Measurements from ENCODE around the gene COMMD2. TPM values are rescaled to one million over a fixed set of nuclear protein-coding genes. Genes with fewer than 3 reads are reported as not detected.

Gene COMMD2
- polyA plus RNA-seq (ENCODE audit: insufficient read length in 12 of 12) = 10 to 100 TPM in 11 of 12 donors, not detected in 1; 27.8 to 45.0 (median 37.8) TPM
- long read RNA-seq, donor 1, transcript COMMD2-202 (4 exons, 628 nt) = minor isoform, 6 of 43 reads
- long read RNA-seq, donor 1, transcript COMMD2-203 (5 exons, 3,706 nt) = major isoform, 32 of 43 reads
- long read RNA-seq, donor 1, partial matches to known transcripts = 0 of 43 reads
- long read RNA-seq, donor 1, other reads (novel, unspliced or antisense) = 0 of 43 reads
- long read RNA-seq, donor 2, transcript COMMD2-203 (5 exons, 3,706 nt) = major isoform, 20 of 25 reads
- long read RNA-seq, donor 2, partial matches to known transcripts = 0 of 25 reads
- long read RNA-seq, donor 2, other reads (novel, unspliced or antisense) = 0 of 25 reads
- long read RNA-seq, donor 3, transcript COMMD2-203 (5 exons, 3,706 nt) = major isoform, 18 of 23 reads
- long read RNA-seq, donor 3, partial matches to known transcripts = 0 of 23 reads
- long read RNA-seq, donor 3, other reads (novel, unspliced or antisense) = 0 of 23 reads
- long read RNA-seq, donor 4, transcript COMMD2-203 (5 exons, 3,706 nt) = major isoform, 5 of 7 reads
- long read RNA-seq, donor 4, partial matches to known transcripts = 0 of 7 reads
- long read RNA-seq, donor 4, other reads (novel, unspliced or antisense) = 0 of 7 reads
- long read RNA-seq, donor 5, transcript COMMD2-203 (5 exons, 3,706 nt) = major isoform, 35 of 40 reads
- long read RNA-seq, donor 5, partial matches to known transcripts = 0 of 40 reads
- long read RNA-seq, donor 5, other reads (novel, unspliced or antisense) = 0 of 40 reads
- long read RNA-seq, donor 6, transcript COMMD2-203 (5 exons, 3,706 nt) = major isoform, 14 of 17 reads
- long read RNA-seq, donor 6, partial matches to known transcripts = 0 of 17 reads
- long read RNA-seq, donor 6, other reads (novel, unspliced or antisense) = 0 of 17 reads
- long read RNA-seq, donor 7, transcript COMMD2-203 (5 exons, 3,706 nt) = major isoform, 11 of 13 reads
- long read RNA-seq, donor 7, partial matches to known transcripts = 0 of 13 reads
- long read RNA-seq, donor 7, other reads (novel, unspliced or antisense) = 0 of 13 reads
- long read RNA-seq, donor 8, transcript COMMD2-203 (5 exons, 3,706 nt) = major isoform, 14 of 18 reads
- long read RNA-seq, donor 8, partial matches to known transcripts = 0 of 18 reads
- long read RNA-seq, donor 8, other reads (novel, unspliced or antisense) = 0 of 18 reads
- long read RNA-seq, donor 9, transcript COMMD2-203 (5 exons, 3,706 nt) = major isoform, 15 of 25 reads
- long read RNA-seq, donor 9, transcript COMMD2-202 (4 exons, 628 nt) = minor isoform, 5 of 25 reads
- long read RNA-seq, donor 9, partial matches to known transcripts = 0 of 25 reads
- long read RNA-seq, donor 9, other reads (novel, unspliced or antisense) = 0 of 25 reads
- long read RNA-seq, donor 10, transcript COMMD2-203 (5 exons, 3,706 nt) = major isoform, 27 of 34 reads
- long read RNA-seq, donor 10, partial matches to known transcripts = 0 of 34 reads
- long read RNA-seq, donor 10, other reads (novel, unspliced or antisense) = 0 of 34 reads
- long read RNA-seq, donor 11, transcript COMMD2-201 (4 exons, 739 nt) = minor isoform, 5 of 40 reads
- long read RNA-seq, donor 11, transcript COMMD2-203 (5 exons, 3,706 nt) = major isoform, 32 of 40 reads
- long read RNA-seq, donor 11, partial matches to known transcripts = 0 of 40 reads
- long read RNA-seq, donor 11, other reads (novel, unspliced or antisense) = 0 of 40 reads

DNA sequence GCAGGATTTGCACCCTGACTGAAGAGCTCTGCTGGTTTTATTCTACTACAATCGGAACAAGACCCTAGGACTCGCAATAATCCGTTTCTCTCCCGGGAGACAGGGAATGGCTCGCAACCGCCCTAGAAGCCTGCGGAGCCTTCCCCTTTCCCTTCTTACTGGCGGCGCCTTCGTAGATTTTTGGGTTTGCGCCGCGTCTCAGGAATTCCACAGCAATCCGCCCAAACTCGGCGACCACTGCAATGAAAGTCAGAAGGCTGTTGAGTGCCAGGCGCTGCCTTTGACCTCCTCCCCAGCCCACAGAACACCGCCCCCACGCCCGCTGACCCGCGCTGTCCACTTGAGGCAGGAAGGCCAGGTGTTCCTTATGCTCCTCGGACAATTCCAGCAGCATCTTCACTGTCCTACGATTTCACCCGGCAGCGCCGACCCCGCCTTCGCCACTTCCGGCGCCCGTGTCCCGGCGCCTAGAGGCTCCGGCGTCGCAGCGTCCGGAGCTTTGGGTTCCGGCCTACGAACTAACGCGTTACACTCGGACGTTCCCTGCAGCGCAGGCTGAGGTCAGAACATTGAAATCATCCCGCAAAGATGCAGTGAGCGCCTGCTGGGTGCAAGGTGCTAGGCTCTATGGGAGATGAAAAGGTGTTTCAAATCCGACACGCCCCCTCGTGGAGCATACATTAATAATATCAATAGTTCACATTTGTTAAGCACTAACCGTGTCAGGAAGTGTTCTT is at the start of gene COMMD2:
COMMD2 (minus strand) TSS at position 439 of the 737 bp plus-strand sequence; CDS start at position 394, 45 bp downstream.
- DNase-seq = peak; percentile 89

DNA sequence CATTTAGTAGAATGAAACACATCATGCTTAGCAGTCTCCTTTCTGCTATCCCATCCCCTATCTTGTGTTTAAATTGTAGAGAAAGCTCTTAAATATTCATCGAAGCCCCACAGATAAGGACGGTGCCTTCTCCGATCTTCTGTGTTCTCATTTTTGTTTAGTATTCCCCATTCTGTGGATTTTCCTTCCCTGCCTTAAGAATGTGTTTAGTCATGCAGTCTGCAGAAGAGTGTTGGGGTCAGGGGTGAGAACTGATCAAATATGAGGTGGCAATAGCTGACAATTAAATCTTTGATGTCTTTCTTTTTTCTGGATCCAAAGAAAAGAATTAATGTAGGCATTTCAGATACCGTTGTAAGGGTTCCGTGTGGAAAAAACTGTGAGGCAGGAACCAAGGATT is 49.4 kb upstream of the COMMD2 start:
- DNase-seq = no peak

DNA sequence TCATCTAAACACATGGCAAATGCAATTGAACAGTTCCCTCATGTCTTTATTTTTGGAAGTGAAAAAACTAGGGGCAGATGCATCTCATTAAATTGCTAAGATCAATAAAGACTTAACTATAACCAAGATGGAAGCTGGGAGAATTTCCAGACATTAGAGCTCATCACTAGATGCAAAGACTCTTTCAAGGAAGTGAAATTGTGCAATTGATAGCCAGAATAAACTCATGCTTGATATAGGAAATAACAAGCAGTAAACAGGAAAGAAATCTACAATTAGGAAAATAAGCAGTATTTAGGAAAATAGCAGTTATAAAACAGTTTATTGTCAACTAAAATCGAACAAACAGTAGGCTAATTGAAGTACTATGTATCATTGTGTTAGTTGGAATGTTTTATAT is 48.9 kb upstream of the COMMD2 start:
- DNase-seq = no peak

DNA sequence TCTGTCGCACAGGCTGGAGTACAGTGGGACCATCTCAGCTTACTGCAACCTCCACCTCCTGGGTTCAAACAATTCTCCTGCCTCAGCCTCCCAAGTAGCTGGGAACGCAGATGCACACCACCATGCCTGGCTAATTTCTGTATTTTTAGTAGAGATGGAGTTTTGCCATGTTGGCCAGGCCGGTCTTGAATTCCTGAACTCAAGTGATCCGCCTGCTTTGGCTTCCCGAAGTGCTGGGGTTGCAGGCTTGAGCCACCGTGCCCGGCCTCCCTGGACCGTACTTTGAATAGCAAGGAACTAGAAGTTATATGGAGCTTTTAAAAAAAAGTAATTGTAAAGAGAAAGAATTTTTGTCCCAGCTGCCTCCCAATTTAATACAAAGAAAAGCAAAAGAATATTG is 48.4 kb upstream of the COMMD2 start:
- DNase-seq = no peak

DNA sequence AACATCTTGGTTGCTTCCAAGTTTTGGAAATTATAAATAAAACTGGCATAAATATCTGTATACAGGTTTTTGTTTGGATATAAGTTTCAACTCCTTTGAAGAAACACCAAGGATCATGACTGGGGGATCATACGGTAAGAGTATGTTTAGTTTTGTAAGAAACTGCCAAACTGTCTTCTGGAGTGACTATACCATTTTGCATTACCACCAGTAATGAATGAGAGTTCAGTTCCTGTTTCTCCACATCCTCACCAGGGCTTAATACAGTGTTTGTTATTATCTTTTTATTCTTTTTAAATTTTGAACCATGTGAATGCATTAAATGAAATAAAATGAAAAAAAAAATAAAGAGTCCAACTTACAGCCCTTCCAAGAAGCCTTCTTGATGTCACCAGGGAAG is 43.7 kb upstream of the COMMD2 start:
- DNase-seq = no peak

DNA sequence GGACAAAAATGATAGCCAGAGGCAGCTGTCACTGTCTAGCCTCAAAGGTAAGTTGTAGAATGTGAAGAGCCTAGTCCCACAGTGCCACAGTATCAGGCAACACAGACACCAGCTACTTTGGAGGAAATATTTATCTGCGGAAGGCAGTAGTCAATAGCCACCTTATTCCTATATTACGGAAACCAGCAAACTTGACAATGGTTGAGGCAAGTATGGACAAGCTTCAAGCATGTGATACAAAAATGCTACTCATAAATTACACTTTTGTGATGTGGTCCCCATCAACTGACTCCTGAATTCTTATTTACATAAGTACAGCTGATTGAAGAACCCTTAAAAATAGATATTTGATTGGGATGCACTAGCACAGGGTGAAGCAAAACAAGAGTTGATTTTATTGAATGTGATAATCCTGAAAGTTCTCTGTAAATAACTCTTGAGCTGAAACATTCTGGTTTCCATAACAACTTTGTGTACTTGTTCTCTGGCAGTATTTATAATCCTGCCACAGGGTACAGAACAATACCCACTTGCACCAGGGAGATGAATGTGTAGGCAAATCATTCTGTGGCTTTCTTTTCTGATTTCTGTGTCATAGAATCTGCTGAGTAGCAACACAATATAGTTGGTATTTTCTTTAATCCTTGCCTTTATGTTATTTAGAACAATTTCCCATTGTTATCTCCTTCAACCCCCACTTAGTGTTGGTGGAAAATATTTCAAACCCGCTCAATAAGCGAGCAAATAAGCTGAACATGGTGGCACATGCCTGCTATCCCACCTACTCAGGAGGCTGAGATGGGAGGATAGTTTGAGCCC is 40.4 kb upstream of the COMMD2 start, which contains the start of gene ANKUB1:
ANKUB1 (minus strand) TSS at position 103 of the 819 bp plus-strand sequence. CDS start 188 bp downstream, outside the sequence.
- no peak for DNase-seq

DNA sequence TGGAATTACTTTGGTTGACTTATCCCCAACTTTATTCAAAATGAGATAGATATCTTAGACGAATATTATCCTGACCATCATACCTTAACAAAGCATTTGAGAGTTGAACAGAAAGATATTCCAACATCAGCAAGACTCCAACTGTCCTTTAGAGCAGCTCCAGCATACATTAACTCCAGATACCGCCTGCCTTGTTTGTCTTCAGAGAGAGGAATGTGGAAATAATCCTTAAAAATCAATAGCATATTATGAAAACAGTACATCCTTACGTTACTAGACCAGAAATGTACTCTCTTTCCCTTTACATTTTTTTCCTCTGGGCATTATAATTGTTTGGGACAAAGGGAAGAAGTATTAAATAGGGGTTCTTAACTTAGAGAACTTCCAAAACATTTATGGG is 38.4 kb upstream of the COMMD2 start:
- DNase-seq = no peak

DNA sequence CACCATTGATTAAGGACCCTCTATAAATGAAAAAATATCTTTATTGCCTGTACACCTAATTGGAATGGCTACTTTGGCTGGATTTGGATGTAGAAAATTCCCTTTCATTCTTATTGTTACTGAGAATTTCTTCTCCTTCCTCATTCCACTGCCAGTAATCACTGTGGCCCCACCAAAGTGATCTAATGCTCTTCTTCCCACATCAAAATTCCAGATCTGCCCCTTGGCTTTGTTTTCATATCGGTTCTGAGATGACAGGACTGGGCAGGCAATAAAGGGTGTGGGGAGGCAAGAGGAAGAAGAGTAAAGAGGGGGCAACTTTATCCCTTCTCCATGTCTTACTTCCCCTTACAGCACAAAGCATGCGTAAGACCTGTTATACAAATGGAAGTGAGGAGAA is 38.0 kb upstream of the COMMD2 start:
- no peak for DNase-seq

DNA sequence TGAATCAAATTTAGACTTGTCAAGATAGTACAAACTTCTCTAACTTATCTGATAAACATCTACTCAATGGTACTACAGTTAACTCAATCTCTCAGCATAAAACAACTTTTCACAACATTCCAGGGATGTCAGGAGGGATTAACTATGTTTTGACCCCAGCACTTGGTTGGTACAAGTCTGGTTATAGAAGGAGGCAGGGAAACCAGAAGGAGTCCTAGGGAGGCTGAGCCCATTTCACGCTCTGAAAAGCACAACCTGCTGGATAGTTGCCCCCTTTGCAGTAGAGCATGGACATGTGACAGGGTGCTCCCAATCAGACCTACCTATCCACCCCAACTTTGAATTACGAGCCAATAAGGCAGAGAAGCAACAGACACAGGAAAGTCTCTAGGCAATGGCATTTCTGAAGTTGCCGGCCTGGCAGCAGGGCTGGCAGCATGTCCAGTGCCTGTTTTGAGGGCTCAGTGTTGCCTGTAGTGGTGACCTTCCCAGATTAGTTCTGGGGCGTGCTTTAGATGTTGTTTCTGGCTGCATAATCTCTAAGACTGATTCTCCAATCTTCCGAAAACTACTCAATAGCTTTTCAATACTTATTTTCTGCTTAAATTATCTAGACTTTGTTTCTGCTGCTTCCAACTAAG is 31.9 kb upstream of the COMMD2 start:
- DNase-seq = no peak

DNA sequence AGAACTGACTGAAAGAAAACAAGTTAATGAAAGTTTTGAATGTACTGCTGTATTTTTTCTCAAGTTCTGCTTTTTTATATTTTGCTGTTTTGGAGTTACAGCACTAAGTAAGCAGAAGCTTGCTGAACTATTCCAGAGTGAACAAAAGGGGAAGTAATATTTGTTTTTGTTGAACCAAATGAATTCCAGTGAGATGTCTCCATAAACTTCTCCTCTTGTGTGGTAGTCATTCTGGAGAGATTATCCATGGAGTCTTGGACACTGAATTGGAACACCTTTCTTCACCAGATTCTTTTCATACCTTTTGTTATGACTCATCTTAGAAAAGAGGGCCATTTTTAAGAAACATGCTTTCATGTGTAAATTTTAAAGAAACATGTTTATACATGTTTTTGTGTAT is 31.3 kb upstream of the COMMD2 start:
- DNase-seq = no peak

DNA sequence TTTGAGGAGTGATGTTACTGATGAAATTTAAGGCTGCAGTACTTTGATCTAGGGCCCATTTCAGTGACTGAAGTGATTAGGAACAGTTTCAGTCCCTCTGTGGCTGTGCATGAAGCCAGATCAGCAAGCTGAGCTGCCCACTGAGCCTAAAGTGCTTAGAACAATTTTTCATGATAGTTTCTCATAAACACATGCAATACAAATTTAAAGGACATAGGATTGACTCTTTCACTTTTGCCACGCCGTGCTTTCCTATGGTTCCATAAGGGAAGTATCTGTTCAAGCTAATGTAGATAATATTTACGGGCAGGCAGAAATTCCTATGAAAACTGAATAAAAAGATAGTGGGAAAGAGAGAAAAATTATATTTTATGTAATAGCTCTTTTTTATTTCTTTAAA is 29.5 kb upstream of the COMMD2 start:
- no peak for DNase-seq

DNA sequence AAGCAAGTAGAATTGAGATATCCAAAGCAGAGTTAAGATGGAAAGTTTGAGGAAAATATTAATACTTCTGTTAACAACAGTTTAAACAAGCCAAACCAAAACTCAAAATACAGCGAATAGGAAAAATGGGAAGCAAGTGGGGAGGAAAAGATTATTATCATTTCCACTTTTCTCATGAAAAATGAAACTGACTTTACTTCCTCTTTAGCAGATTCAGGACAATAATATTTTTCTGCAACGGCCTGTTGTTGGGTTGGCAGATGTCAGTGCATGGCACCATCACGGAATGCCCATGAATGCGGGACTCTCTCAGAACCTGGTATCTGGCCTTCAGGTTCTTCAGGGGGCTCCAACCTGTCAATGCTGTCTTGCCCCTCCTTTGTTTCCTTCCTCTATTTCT is 28.9 kb upstream of the COMMD2 start:
- no peak for DNase-seq

DNA sequence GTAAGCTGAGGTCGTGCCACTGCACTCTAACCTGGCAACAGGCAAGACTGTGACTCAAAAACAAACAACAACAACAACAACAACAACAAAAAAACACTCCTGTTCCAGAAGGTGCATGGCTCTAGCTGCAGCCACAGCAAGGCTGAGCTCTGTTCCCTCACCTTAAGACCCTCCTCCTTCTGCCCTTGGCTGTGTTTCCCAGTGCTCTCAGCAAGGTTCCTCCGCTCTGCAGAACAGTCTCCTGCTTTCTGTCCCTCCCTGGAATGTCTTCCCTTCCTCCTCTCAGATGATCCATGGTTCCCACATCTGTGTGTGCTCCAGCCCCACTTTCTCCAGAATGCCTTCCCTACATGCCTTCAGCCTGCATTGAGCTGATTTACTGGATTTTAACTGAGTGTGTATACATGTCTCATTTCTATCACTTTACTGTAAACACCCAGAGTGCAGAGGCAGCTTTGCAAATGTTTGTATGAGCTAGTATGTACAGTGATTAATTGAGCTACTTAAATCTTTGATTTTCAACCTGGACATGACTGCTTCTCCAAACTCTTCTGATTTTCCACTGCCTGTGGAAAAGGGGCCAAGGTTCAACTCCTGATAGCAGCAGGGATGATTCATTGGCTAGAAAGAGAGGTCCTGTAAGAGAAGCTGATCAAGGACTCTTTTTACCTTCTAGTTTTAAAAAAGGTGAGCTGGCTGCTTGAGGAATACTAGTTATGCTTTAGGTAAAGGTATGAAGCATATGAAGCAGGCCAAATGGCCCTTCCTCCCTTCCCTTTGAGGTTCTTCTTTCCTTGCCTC is 25.3 kb upstream of the COMMD2 start:
- DNase-seq = no peak

DNA sequence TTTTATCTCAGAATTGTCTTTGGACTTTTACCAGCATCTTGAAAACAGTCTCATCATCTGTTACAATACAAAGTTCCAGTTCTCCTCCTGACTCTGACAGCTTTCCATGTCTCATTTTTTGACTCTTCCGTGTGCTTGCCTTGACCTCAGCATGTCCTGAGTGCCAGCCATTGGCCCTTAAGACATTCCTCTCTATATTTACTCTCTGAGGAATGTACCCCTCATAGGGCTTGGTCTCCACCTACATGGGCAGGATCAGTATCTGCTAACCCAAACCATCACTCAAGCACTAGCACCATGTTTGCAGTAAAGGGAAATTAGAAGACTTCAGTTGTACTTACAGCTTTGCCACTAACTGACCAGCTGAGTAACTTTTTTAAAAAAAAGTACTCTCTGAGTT is 23.9 kb upstream of the COMMD2 start:
- no peak for DNase-seq

DNA sequence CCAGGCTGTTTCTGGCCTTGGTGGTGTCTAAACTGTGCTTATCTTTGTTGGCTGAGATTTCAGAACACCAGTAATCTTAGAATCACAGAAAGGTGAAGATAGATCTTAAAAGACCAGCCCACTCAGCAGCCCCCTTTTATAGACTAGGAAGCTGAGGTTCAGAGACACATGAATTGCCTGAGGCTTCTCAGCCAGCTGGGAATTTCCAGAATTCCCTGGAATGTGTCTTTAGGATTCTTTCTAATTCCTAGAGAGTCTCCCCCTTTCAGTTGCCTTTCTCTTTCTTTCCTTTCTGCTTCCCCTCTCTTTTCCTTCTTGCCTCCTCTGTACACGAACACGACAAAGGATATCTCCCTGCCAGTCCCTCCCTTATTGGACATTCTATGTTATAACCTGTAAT is 20.6 kb upstream of the COMMD2 start:
- no peak for DNase-seq

DNA sequence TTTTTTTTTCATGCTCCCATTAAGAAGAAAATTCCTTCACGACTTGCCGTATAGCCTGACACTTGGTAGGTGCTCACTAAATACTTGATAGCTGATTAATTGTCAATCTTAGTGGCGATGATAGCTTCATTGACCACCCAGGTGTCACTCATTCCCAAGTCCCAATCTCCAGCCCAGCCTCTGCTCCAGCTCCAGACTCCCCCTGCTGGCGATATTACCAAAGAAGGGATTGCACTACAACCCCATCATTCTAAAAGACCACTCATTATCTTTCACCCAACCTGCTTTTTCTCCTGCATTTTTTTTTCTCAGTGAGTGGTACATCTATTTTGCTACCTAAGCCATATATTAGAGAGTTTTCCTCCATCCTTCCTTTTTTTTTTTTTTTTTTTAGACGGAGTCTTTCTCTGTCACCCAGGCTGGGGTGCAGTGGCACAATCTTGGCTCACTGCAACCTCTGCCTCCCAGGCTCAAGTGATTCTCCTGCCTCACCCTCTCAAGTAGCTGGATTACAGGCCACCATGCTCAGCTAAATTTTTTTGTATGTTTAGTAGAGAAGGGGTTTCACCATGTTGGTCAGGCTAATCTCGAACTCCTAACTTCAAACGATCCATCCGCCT is 19.5 kb upstream of the COMMD2 start:
- peak; percentile 29 for DNase-seq

DNA sequence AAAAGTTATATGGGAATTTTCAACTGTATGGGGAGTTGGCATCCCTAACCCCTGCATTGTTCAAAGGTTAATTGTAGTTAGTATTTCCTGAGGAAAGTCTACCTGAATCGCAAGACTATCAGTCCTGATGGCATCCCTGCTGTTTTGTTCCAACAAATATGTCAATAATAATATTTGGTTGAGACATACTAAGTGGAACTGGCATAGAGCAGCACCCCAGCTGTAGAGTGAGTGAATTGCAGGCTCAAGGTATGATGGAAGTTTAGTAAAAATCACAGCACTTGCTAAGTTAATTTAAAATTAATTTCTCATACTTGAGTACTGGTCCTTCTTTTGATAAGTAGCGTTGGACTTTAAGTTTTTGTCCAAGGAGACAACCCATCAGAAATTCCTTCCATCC is 18.0 kb upstream of the COMMD2 start:
- no peak for DNase-seq
